ENCODE data around the gene SART3. TPM values are rescaled to one million over a fixed set of nuclear protein-coding genes. Genes with fewer than 3 reads are reported as not detected.
A peak's percentile ranks its signal among the peaks of the same experiment; 100 is the strongest.

Gene SART3
- polyA plus RNA-seq, 1 donor (not counting 4 experiments of a cell fraction or from before 2014, with no cell fraction given), result 19.0 TPM

DNA sequence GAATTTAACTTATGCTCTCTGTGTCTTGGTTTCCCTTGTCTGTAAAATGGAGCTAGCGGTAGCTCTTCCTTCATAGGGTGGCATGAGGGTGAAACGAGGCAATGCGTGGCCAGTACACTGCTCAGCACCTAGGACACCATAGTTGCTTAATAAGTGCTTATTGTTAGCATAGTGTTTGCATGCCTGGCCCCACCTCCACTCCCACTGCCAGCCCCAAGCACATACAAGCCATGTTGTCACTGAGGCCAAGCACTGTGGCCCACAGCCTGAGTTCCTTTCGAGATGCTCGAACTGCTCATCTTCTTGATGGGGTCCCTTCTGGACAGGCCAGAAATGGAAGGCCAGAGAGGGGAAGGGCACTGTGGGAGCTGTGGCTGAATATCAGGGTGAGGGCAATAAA, 45.1 kb downstream of the SART3 start:
- Histone ChIP-seq H3K9me1 (ENCODE audit: control insufficient read depth, extremely low read depth, insufficient read depth, low read length) (peaks cover 2% of the 10 kb centered on the region), H4K20me1 (ENCODE audit: control insufficient read depth, extremely low read depth, insufficient read depth, low read length) (no peaks in the 10 kb centered on the region), H3K79me2 (ENCODE audit: control insufficient read depth, insufficient read depth, low read length) (peaks cover 2% of the 10 kb centered on the region), H3K27me3 (ENCODE audit: control insufficient read depth, extremely low read depth, insufficient read depth, low read length) (no peaks in the 10 kb centered on the region), H3K9me3 (ENCODE audit: control insufficient read depth, low read depth, low read length) (no peaks in the 10 kb centered on the region), H3K9ac (ENCODE audit: control insufficient read depth, extremely low read depth, insufficient read depth, low read length) (peak overlapping the region; percentile 89), H3K4me3 (ENCODE audit: control insufficient read depth in 2 of 3, extremely low read depth in 1 of 3, insufficient read depth in 2 of 3, low read depth in 1 of 3, low read length in 3 of 3) (peak overlapping the region; percentile 83 to 86 (median 84)), H3K4me1 (ENCODE audit: control insufficient read depth, extremely low read depth, insufficient read depth, low read length) (peaks cover 7% of the 10 kb centered on the region), H3K36me3 (ENCODE audit: control insufficient read depth in 2 of 2, extremely low read depth in 1 of 2, insufficient read depth in 2 of 2, low read length in 2 of 2) (peaks cover 10 to 11% of the 10 kb centered on the region in 2 experiments), H2AFZ (ENCODE audit: control insufficient read depth, low read length) (no peak overlapping the region), H3K27ac (ENCODE audit: control insufficient read depth, insufficient read depth, low read length) (peak overlapping the region; percentile 78), H3K4me2 (ENCODE audit: control insufficient read depth, extremely low read depth, insufficient read depth, low read depth, low read length) (peak overlapping the region; percentile 91)
- DNase-seq (ENCODE audit: low read depth, low spot score), result no peak
- no peak for TF ChIP-seq EZH2 (IDR thresholded peaks at IDR 0.05; ENCODE audit: low read length)
- TF ChIP-seq, protein P1, sequence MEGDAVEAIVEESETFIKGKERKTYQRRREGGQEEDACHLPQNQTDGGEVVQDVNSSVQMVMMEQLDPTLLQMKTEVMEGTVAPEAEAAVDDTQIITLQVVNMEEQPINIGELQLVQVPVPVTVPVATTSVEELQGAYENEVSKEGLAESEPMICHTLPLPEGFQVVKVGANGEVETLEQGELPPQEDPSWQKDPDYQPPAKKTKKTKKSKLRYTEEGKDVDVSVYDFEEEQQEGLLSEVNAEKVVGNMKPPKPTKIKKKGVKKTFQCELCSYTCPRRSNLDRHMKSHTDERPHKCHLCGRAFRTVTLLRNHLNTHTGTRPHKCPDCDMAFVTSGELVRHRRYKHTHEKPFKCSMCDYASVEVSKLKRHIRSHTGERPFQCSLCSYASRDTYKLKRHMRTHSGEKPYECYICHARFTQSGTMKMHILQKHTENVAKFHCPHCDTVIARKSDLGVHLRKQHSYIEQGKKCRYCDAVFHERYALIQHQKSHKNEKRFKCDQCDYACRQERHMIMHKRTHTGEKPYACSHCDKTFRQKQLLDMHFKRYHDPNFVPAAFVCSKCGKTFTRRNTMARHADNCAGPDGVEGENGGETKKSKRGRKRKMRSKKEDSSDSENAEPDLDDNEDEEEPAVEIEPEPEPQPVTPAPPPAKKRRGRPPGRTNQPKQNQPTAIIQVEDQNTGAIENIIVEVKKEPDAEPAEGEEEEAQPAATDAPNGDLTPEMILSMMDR (optimal IDR thresholded peaks at IDR 0.05 in 1 of 3, IDR thresholded peaks at IDR 0.05 in 1 of 3, conservative IDR thresholded peaks at IDR 0.05 in 1 of 3; ENCODE audit: extremely low read depth in 1 of 3, insufficient read depth in 2 of 3, low read length in 3 of 3), result no peak
- dilution Hi-C loops (cut with MboI; ENCODE audit: extremely low pct_ligation_motif_present, low sequenced_read_pairs), result no loop called here
- FAIRE-seq, result no peak

- Histone ChIP-seq H3K4me2 (ENCODE audit: control insufficient read depth, extremely low read depth, insufficient read depth, low read depth, low read length) (peak within 1 kb of the TSS; percentile 91), H3K9me1 (ENCODE audit: control insufficient read depth, extremely low read depth, insufficient read depth, low read length) (peaks cover 2% of the 10 kb centered on the region), H3K4me1 (ENCODE audit: control insufficient read depth, extremely low read depth, insufficient read depth, low read length) (peaks cover 7% of the 10 kb centered on the region), H3K36me3 (ENCODE audit: control insufficient read depth in 2 of 2, extremely low read depth in 1 of 2, insufficient read depth in 2 of 2, low read length in 2 of 2) (peaks cover 7 to 8% of the 10 kb centered on the region in 2 experiments), H2AFZ (ENCODE audit: control insufficient read depth, low read length) (peak within 1 kb of the TSS; percentile 85), H3K79me2 (ENCODE audit: control insufficient read depth, insufficient read depth, low read length) (peaks cover 2% of the 10 kb centered on the region), H3K4me3 (ENCODE audit: control insufficient read depth in 2 of 3, extremely low read depth in 1 of 3, insufficient read depth in 2 of 3, low read depth in 1 of 3, low read length in 3 of 3) (peak within 1 kb of the TSS; percentile 83 to 86 (median 84)), H3K9me3 (ENCODE audit: control insufficient read depth, low read depth, low read length) (no peaks in the 10 kb centered on the region), H3K9ac (ENCODE audit: control insufficient read depth, extremely low read depth, insufficient read depth, low read length) (peak within 1 kb of the TSS; percentile 89), H4K20me1 (ENCODE audit: control insufficient read depth, extremely low read depth, insufficient read depth, low read length) (no peaks in the 10 kb centered on the region), H3K27ac (ENCODE audit: control insufficient read depth, insufficient read depth, low read length) (peak within 1 kb of the TSS; percentile 78), H3K27me3 (ENCODE audit: control insufficient read depth, extremely low read depth, insufficient read depth, low read length) (no peaks in the 10 kb centered on the region)
- DNase-seq (ENCODE audit: low read depth, low spot score) (peak; percentile 80), FAIRE-seq (peak; percentile 41)
- TF ChIP-seq, protein P1 (optimal IDR thresholded peaks at IDR 0.05 in 1 of 3, IDR thresholded peaks at IDR 0.05 in 1 of 3, conservative IDR thresholded peaks at IDR 0.05 in 1 of 3; ENCODE audit: extremely low read depth in 1 of 3, insufficient read depth in 2 of 3, low read length in 3 of 3), result no peak
- TF ChIP-seq EZH2 (IDR thresholded peaks at IDR 0.05; ENCODE audit: low read length), result no peak
- dilution Hi-C loops (cut with MboI; ENCODE audit: extremely low pct_ligation_motif_present, low sequenced_read_pairs), result no loop called here
Measured at GRCh38 chr12:108514973-108515814, 45.8 kb downstream of the SART3 start, which contains the start of gene FICD. FICD (plus strand) TSS chr12:108515277; CDS start chr12:108516973, 1,696 bp downstream.
